PC-3 (cell line): ENCODE measurements around the gene U2AF1L4.

ENCODE experiments used
- EZH2 ChIP-seq: fragments of 300-600 bp; sonication (generic); IDR thresholded peaks from one replicate; pipeline ENCODE4 v1.6.1; 2017; ENCODE audit warnings: antibody characterized with exemption, mild to moderate bottlenecking, low read length; ENCODE audit not compliant: unreplicated experiment
- EZH2phosphoT487 ChIP-seq: fragments of 300-600 bp; sonication (generic); IDR thresholded peaks from 2 replicates; pipeline ENCODE4 v1.6.1; 2018; ENCODE audit warnings: mild to moderate bottlenecking, antibody characterized with exemption, low read length, borderline replicate concordance
- TF ChIP-seq, protein P1 (sequence below): fragments of 300-600 bp; sonication (generic); conservative IDR thresholded peaks from 2 replicates; pipeline ENCODE4 v1.5.1; 2017; ENCODE audit warnings: antibody characterized with exemption, low read depth, mild to moderate bottlenecking, low read length

DNA sequence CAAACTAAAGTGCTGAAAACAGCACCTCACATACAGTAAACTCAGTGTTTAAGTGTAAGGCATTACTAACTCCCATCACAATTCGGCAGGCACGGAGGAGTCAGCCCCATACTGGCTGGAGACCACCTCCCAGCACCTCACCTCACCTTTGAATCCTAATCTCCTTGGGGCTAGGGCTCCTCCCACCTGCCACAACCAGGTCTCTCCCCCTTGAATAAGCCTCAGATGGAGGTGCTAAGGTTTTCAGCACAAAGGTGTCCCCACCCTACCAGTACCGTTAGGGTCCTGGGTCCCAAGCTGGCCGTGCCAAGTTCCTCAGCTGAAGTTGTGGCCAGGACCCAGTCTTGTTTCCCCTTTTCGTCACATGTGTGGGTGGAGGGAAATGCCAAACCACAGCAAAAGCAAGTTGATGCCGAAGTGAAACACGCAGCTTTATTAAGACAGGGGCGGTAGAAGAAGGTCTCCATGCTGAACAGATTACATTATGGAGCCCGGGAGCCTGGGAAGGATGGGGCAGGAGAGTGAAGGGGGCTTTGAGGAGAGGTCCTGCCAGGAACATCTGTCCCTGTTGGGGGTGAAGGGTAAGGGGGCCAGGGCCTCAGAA is 3.0 kb downstream of the U2AF1L4 start, which contains the start of gene IGFLR1:
- TF ChIP-seq, protein P1, sequence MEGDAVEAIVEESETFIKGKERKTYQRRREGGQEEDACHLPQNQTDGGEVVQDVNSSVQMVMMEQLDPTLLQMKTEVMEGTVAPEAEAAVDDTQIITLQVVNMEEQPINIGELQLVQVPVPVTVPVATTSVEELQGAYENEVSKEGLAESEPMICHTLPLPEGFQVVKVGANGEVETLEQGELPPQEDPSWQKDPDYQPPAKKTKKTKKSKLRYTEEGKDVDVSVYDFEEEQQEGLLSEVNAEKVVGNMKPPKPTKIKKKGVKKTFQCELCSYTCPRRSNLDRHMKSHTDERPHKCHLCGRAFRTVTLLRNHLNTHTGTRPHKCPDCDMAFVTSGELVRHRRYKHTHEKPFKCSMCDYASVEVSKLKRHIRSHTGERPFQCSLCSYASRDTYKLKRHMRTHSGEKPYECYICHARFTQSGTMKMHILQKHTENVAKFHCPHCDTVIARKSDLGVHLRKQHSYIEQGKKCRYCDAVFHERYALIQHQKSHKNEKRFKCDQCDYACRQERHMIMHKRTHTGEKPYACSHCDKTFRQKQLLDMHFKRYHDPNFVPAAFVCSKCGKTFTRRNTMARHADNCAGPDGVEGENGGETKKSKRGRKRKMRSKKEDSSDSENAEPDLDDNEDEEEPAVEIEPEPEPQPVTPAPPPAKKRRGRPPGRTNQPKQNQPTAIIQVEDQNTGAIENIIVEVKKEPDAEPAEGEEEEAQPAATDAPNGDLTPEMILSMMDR: no peak
- no peak for TF ChIP-seq EZH2phosphoT487
- TF ChIP-seq EZH2: no peak
